Epithelial cell of esophagus (primary cell): ENCODE data around the gene CANX.

ENCODE experiments used
- DNase-seq: peaks from one replicate; pipeline ENCODE4 v3.0.0; 2010; ENCODE audit warnings: low read depth
- H3K4me3 ChIP-seq: 2 replicates; pipeline ENCODE4 v1.5.1; 2011; ENCODE audit warnings: mild to moderate bottlenecking, low read length, control low read depth
- CTCF ChIP-seq: IDR thresholded peaks from 2 replicates; pipeline ENCODE4 v1.5.1; 2011; ENCODE audit warnings: low read depth, mild to moderate bottlenecking, low read length, control low read depth, inconsistent platforms; ENCODE audit not compliant: insufficient read depth; ENCODE audit errors: missing control alignments

The CANX gene

GRCh38 chr5:179767496-179768100, 68.8 kb downstream of the CANX start:
- DNase-seq, result no peak
- TF ChIP-seq CTCF, result no peak

GRCh38 chr5:179768326-179769085, 69.7 kb downstream of the CANX start:
- peak; percentile 21 for DNase-seq
- no peak for TF ChIP-seq CTCF
- H3K4me3 ChIP-seq, result no peak overlapping the region

More at GRCh38 chr5:179767496-179768100, 68.8 kb downstream of the CANX start:
- no peak overlapping the region for H3K4me3 ChIP-seq

- TF ChIP-seq CTCF, result no peak
- no peak overlapping the region for H3K4me3 ChIP-seq
- no peak for DNase-seq
Observed at GRCh38 chr5:179769271-179769670, 70.5 kb downstream of the CANX start.

GRCh38 chr5:179769796-179770195, 71.0 kb downstream of the CANX start:
- no peak overlapping the region for H3K4me3 ChIP-seq
- DNase-seq, result no peak
- TF ChIP-seq CTCF, result no peak

- no peak for DNase-seq
- no peak for TF ChIP-seq CTCF
- no peak overlapping the region for H3K4me3 ChIP-seq
Observed at GRCh38 chr5:179771311-179771895, 72.6 kb downstream of the CANX start.

GRCh38 chr5:179772351-179772750, 73.6 kb downstream of the CANX start:
- H3K4me3 ChIP-seq, result no peak overlapping the region
- TF ChIP-seq CTCF, result no peak
- no peak for DNase-seq
